ENCODE data around the gene HSPB7. TPM values are rescaled to one million over a fixed set of nuclear protein-coding genes. Genes with fewer than 3 reads are reported as not detected.
A peak's percentile ranks its signal among the peaks of the same experiment; 100 is the strongest.
"Not testable (repeated sequence)": the region's sequence is repeated elsewhere in the genome, so short reads cannot be mapped to it uniquely, and the experiment has no call there.

The HSPB7 gene
- total RNA-seq, 1 experiment from 2014 or later: 0.07 TPM

DNA sequence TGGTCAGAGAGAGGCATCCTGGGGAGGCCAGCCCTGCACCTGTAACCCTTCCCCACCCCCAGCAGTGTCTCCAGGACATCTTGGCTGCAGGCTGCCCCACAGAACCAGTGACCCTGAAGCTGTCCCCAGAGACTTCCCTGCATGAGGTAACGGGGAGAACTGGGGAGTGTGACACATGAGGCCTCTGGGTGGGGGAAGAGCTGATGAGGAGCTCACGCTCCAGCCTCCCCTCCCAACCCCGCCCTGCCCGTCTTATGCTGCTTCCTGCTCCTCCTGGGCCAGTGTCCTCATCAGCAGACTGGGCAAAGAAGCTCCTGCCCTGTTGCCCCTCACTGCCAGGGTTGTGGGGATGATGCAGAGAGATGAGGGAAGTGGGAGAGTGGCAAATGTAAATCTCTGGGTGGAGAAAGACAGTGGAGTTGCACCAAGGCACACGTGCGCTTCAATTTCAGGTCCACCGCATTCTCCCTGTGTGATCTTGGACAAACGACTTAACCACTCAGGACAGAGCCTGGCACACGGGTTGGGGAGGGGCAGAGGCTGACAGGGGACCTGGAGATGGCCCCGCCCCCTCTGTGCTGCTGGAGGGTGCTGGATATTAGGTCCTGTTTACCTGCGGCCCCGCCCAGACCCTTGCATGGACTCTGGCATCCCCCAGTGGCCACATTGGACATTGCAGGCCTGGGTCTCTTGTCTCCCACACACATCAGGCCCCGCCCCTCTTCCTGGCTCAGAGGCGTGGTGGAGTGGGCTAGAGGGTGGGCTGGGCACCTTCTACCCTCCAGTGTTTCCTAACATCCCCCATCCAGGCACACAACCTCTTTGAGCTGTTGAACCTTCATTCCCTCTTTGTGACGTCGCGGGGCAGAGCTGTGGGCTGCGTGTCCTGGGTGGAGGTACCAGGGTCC, 38.0 kb upstream of the HSPB7 start:
- no peaks in the 10 kb centered on the region; the same call in 1 of the 2 replicates for H3K27me3 ChIP-seq (ENCODE audit: control insufficient read depth, insufficient read depth, low read length)
- H3K36me3 ChIP-seq (replicated peaks; ENCODE audit: control insufficient read depth, insufficient read depth, low read length): no peaks in the 10 kb centered on the region
- H3K4me3 ChIP-seq (ENCODE audit: insufficient read depth, low read depth, low read length): no peak overlapping the region
- DNase-seq: peak; percentile 96

DNA sequence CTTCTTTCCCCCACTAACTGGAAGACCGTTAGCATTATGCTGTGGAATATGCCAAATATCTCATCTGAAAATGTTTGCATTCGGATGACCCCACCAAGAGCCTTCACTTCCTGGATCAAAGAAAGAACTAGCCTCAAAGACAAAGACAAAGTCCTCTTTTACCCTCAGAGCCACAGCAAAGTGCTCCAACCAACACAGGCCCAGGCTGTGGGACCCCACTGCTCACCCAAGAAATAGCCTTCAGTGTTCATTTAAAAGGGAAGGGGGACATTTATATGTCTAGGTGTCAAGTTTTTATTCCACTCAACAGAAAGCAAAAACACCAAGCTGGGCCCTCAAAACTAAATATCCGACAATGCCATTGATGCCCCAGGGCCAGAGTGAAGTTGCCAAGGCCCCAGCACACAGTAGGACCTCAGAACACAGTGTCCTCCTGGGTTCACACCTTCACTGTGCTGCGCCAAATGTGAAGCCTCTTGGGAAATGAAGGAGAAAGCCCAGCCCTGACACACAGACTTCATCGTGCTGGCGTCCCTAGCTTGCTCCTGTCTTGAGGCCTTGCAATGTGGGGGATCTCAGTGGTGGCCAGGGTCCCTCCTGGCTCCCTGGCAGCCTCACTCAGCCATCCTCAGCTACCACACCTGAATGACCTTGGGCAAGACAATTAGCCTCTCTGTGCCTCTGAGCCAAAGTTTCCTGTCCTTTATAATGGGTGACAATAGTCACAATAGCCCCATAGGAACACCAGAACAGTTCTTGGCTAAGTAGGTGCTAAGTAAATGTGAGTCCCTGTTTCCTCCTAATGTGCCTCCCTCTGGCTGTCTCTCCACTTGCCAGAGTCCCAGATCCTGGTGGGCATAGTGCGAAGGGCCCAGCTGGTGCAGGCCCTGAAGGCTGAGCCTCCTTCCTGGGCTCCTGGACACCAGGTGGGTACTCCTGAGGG, 37.0 kb upstream of the HSPB7 start:
- no peaks in the 10 kb centered on the region for H3K36me3 ChIP-seq (replicated peaks; ENCODE audit: control insufficient read depth, insufficient read depth, low read length)
- H3K4me3 ChIP-seq (ENCODE audit: insufficient read depth, low read depth, low read length): no peak overlapping the region
- DNase-seq: no peak
- no peaks in the 10 kb centered on the region; the same call in 1 of the 2 replicates for H3K27me3 ChIP-seq (ENCODE audit: control insufficient read depth, insufficient read depth, low read length)

DNA sequence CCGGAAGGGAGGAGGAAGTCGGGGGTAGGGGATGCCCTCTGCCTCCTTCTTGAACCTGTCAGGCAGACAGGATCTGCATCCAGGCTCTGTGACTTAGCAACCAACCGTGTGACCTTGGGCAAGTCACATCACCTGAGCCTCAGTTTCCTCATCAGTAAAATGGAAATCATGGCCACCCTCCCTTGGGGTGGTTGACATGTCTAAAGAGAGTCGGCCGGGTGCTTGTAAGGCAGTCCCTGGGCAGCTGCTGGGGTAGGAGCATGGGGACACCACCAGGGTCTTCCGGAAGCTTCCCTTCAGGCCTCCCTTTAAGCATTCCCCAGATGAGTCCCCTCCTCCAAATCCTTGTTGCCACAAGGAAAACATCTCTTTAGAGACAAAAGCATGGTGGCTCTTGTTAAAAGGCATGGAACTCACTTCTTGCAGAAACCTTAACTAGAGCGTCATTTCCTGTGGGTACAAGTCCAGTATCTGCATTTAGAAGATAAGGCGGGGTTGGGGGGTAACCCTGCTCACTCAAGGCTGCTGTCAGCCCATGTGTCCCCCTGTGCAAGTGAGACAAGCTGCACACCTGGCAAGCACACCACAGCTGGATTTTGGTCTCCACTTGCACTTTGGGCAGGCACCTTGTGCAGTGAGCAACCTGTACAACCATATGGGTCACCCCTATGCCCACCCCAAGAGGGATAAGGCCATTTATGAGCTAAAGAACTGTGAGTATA, 36.1 kb upstream of the HSPB7 start:
- H3K4me3 ChIP-seq (ENCODE audit: insufficient read depth, low read depth, low read length): no peak overlapping the region
- no peak for DNase-seq
- no peaks in the 10 kb centered on the region for H3K36me3 ChIP-seq (replicated peaks; ENCODE audit: control insufficient read depth, insufficient read depth, low read length)
- no peaks in the 10 kb centered on the region; the same call in 1 of the 2 replicates for H3K27me3 ChIP-seq (ENCODE audit: control insufficient read depth, insufficient read depth, low read length)

DNA sequence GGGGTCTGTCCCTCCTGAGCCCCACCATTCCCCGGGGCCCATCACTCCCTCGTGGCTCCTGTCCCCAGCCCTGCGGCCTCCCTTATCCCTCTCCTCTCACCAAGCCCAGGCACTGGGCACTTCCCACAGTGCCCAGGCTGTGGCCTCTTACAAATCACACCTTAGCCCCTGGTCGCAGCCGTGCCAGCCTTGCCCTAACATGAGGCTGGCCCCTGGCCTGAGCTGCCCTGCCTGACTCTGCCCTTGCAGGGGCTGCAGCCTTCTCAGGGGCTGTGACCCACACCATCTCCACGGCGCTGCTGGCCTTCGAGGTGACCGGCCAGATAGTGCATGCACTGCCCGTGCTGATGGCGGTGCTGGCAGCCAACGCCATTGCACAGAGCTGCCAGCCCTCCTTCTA, 34.1 kb upstream of the HSPB7 start:
- not testable (repeated sequence) for H3K4me3 ChIP-seq (ENCODE audit: insufficient read depth, low read depth, low read length); DNase-seq; H3K36me3 ChIP-seq (replicated peaks; ENCODE audit: control insufficient read depth, insufficient read depth, low read length); H3K27me3 ChIP-seq (ENCODE audit: control insufficient read depth, insufficient read depth, low read length)

DNA sequence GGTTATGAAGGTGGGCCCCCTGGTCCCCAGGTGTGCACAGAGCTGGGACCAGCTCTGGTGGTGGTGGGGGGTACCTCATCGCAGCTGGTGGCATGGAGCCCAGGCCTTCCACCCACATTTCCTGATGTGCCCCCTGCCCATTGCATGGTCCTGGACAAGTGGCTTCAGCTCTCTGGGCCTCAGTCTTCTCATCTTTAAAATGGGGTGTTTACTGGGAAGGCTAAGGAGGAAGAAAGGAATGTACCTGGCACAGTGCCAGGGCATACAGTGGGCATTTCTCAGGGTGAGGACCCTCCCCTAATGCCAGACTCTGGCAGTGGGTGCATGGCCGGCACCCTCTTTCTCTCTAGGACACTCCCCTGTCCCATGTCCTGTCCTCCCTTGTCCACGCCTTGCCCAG, 33.2 kb upstream of the HSPB7 start:
- H3K4me3 ChIP-seq (ENCODE audit: insufficient read depth, low read depth, low read length): no peak overlapping the region
- no peak for DNase-seq
- no peaks in the 10 kb centered on the region for H3K36me3 ChIP-seq (replicated peaks; ENCODE audit: control insufficient read depth, insufficient read depth, low read length)
- H3K27me3 ChIP-seq (ENCODE audit: control insufficient read depth, insufficient read depth, low read length): no peaks in the 10 kb centered on the region; the same call in 1 of the 2 replicates

DNA sequence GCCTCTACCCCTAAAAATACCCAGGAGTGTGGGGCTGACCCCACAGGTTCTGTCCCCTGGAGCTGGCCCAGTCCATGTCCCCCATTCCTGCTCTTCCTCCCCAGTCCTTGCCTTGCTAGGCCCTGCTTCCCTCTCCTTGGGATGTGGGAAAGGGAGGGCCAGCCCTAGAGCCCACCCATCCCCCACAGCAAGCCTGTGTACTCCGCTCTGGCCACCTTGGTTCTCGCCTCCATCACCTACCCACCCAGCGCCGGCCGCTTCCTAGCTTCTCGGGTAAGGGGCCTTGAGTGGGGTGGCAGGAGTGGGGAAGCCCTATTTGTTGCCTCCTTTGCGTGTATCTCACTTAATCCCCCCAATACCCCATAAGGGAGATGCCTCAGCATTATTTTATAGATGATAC, 32.5 kb upstream of the HSPB7 start:
- Histone ChIP-seq H3K4me3 (ENCODE audit: insufficient read depth, low read depth, low read length) (no peak overlapping the region), H3K36me3 (replicated peaks; ENCODE audit: control insufficient read depth, insufficient read depth, low read length) (no peaks in the 10 kb centered on the region), H3K27me3 (ENCODE audit: control insufficient read depth, insufficient read depth, low read length) (no peaks in the 10 kb centered on the region; the same call in 1 of the 2 replicates)
- DNase-seq: peak; percentile 71

DNA sequence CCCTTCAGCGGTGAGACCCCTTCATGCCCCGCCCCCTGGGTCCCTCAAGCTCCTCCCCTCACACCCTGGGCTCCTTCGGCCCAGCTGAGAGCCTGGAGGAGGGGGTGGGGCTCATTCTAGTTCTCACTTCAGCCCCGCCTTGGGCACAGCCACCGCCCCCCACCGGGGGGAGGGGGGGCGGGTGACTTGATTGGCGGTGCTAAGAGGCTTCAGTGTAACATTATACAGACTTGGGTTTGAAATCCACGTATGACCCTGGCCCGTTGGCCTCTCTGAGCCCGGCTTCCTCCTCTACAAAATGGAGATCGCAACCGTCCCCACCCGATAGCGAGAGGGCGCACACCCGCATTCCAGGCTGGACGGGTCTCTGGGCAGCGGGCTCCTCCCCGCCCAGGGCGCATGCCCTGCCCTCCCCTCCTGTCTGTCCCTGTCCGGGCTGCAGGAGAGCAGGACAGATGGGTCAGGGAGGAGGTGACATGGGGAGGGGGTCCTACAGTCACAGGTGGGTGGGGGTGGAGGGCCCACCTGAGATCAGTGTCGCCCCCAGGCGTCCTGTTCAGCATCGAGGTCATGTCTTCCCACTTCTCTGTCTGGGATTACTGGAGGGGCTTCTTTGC, 30.8 kb upstream of the HSPB7 start:
- H3K27me3 ChIP-seq (ENCODE audit: control insufficient read depth, insufficient read depth, low read length): no peaks in the 10 kb centered on the region; the same call in 1 of the 2 replicates
- H3K36me3 ChIP-seq (replicated peaks; ENCODE audit: control insufficient read depth, insufficient read depth, low read length): no peaks in the 10 kb centered on the region
- peak; percentile 96 for DNase-seq
- peak overlapping the region; percentile 59 for H3K4me3 ChIP-seq (ENCODE audit: insufficient read depth, low read depth, low read length)

DNA sequence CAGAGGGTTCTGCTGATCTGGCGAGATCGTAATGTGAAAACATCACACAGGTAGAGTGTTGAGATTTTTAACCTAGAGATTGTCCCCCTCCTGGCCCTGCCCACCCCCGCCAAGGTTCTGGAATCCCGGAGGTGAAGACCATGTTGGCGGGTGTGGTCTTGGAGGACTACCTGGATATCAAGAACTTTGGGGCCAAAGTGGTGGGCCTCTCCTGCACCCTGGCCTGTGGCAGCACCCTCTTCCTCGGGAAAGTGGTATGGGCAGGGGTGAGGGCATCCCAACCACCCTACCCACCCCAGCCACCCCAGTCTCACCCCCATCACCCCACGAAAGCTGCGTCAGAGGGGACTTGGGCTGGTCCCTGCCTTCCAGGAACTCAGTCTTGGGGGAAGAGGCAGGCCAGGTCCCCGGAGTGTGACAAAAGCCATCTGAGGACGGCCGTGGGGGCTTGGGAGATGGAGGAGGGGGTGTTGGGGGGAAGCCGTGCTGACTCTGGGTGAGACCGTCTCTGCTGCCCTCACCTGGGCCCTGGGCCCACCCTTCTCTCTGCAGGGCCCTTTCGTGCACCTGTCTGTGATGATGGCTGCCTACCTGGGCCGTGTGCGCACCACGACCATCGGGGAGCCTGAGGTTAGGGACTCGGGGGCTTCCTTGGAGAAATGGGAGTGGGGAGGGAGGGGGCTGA, 30.1 kb upstream of the HSPB7 start:
- peak overlapping the region; percentile 59 for H3K4me3 ChIP-seq (ENCODE audit: insufficient read depth, low read depth, low read length)
- H3K36me3 ChIP-seq (replicated peaks; ENCODE audit: control insufficient read depth, insufficient read depth, low read length): no peaks in the 10 kb centered on the region
- peak; percentile 73 for DNase-seq
- no peaks in the 10 kb centered on the region; the same call in 1 of the 2 replicates for H3K27me3 ChIP-seq (ENCODE audit: control insufficient read depth, insufficient read depth, low read length)

DNA sequence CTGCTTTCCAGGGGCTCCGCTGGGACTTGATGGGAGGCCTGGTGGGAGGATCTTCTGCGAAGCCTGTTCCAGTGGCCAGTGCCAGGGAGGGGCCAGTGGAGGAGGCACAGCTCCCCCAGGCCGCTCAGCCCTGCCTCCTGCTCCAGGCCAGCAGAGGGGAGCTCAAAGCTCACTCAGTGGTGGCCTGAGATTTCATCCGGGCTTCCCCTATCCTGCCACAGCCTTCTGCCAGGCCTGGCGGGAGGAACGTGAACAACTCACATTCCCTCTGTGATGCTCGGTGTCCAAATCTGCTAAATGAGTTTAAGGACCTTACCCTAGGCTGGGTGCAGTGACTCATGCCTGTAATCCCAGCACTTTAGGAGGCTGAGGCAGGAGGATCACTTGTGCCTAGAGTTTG, 29.0 kb upstream of the HSPB7 start:
- Histone ChIP-seq H3K36me3 (replicated peaks; ENCODE audit: control insufficient read depth, insufficient read depth, low read length) (no peaks in the 10 kb centered on the region), H3K27me3 (ENCODE audit: control insufficient read depth, insufficient read depth, low read length) (no peaks in the 10 kb centered on the region; the same call in 1 of the 2 replicates), H3K4me3 (ENCODE audit: insufficient read depth, low read depth, low read length) (no peak overlapping the region)
- no peak for DNase-seq

DNA sequence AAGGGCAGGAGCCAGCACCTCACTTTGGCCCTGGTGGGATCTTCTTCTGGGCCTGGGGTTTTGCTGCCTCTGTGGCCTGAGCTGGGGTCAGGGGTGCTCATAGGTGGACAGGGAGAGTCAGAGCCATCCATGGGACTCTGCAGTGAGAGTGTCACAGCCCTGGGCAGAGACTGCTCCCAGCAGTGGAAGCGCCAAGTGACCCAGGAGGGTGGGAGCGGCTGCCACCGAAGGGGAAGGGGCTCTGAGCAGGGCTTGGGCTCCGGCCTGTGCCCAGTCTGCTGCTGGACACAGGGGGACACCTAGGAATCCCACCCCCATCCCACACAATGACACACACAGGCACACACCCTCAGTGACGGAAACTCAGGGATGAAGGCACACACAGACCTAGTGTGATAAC, 26.1 kb upstream of the HSPB7 start:
- DNase-seq: no peak
- no peak overlapping the region for H3K4me3 ChIP-seq (ENCODE audit: insufficient read depth, low read depth, low read length)
- H3K36me3 ChIP-seq (replicated peaks; ENCODE audit: control insufficient read depth, insufficient read depth, low read length): no peaks in the 10 kb centered on the region
- no peaks in the 10 kb centered on the region; the same call in 1 of the 2 replicates for H3K27me3 ChIP-seq (ENCODE audit: control insufficient read depth, insufficient read depth, low read length)

DNA sequence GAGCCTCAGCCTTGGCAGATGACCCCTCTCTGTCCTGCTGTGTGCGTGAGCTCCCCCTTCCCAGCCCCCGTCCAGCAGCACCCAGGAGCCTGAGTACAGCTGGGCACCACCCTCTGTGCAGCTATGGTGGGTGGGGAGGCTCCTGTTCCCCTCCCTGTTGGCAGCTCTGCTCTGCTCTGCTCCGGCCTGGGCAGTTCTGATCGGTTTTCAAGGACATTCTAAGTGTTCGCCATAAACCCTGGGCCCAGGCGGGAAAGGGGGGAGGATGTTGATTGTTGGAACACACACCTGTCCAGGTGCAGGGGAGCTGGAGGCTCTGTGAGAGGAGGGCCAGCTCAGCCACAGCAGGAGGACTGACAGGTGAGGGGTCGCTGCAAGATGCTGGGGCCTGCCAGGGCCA, 25.7 kb upstream of the HSPB7 start, which contains the start of gene CLCNKB:
TSS of gene CLCNKB (plus strand) at position 262 of the 400 bp plus-strand sequence. CDS start 711 bp downstream, outside the sequence.
- H3K36me3 ChIP-seq (replicated peaks; ENCODE audit: control insufficient read depth, insufficient read depth, low read length): no peaks in the 10 kb centered on the region
- H3K27me3 ChIP-seq (ENCODE audit: control insufficient read depth, insufficient read depth, low read length): no peaks in the 10 kb centered on the region; the same call in 1 of the 2 replicates
- DNase-seq: no peak
- no peak within 1 kb of the TSS for H3K4me3 ChIP-seq (ENCODE audit: insufficient read depth, low read depth, low read length)

DNA sequence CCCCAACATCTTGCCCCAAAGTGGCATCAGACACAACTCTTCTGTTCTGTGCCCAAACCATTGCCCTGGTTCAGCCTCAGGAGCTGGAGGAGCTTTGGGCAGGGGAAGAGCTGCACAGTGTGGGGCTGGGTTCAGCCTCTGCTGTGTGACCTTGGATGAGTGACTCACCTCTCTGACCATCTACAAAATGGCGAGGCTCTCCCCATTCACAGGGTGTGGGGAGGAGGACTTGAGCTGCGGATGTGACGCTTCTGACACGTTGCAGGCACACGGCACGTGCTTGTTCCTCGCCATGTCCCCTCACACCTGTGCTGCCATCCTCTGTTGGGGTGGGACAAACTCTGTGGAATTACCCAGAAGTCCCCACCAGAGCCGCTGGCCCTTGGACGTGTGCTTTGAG, 24.8 kb upstream of the HSPB7 start:
- not testable (repeated sequence) for H3K27me3 ChIP-seq (ENCODE audit: control insufficient read depth, insufficient read depth, low read length); H3K36me3 ChIP-seq (replicated peaks; ENCODE audit: control insufficient read depth, insufficient read depth, low read length); H3K4me3 ChIP-seq (ENCODE audit: insufficient read depth, low read depth, low read length); DNase-seq

DNA sequence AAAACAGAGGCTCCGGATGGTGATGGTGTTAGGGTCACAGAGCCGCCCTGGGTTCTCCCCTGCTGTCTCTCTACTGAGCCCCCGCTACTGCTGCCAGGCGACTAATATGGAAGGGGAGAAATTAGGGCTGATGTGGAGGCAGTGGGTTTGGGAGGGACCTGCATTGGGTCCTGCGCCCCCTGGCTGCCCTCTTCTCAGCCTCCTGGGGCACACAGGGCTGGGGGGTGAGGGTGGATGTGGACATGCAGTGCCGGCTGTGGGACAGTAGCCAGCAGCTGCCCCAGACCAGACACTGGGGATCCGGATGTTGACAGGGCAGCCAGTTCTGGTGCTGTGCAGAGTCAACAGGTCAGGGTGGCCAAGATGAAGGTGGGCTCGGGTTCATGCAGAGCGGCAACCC, 24.3 kb upstream of the HSPB7 start:
- no peaks in the 10 kb centered on the region for H3K36me3 ChIP-seq (replicated peaks; ENCODE audit: control insufficient read depth, insufficient read depth, low read length)
- H3K27me3 ChIP-seq (ENCODE audit: control insufficient read depth, insufficient read depth, low read length): no peaks in the 10 kb centered on the region; the same call in 1 of the 2 replicates
- no peak overlapping the region for H3K4me3 ChIP-seq (ENCODE audit: insufficient read depth, low read depth, low read length)
- DNase-seq: peak; percentile 76
